SK-N-SH (cell line): ENCODE measurements around the gene NUP50. TPM values are rescaled to one million over a fixed set of nuclear protein-coding genes. Genes with fewer than 3 reads are reported as not detected.
A peak's percentile ranks its signal among the peaks of the same experiment; 100 is the strongest.

Experiments
- ELF1 ChIP-seq: IDR thresholded peaks from 2 replicates; pipeline ENCODE4 v1.4.0; 2012
- EP300 ChIP-seq, 2 experiments: IDR thresholded peaks; 2 replicates each; pipeline versions ENCODE4 v1.4.0 to v1.6.1; 2012; ENCODE audit warnings: borderline replicate concordance in 1 of 2, low read depth in 1 of 2, low read length in 1 of 2
- EZH2phosphoT487 ChIP-seq: fragments of 200-600 bp; sonication (generic); IDR thresholded peaks from 2 replicates; pipeline ENCODE4 v1.6.1; 2017; ENCODE audit warnings: low read depth, mixed run types, mild to moderate bottlenecking, antibody characterized with exemption, moderate library complexity, borderline replicate concordance
- GATA2 ChIP-seq: sonication (generic); formaldehyde crosslinking; IDR thresholded peaks from 2 replicates; pipeline ENCODE4 v1.5.0; 2020; ENCODE audit warnings: mild to moderate bottlenecking, missing genetic modification reagents
- JUND ChIP-seq: IDR thresholded peaks from 2 replicates; pipeline ENCODE4 v1.4.0; 2012
- MXI1 ChIP-seq: IDR thresholded peaks from 2 replicates; pipeline ENCODE4 v1.6.1; 2012; ENCODE audit warnings: mild to moderate bottlenecking, low read depth, low read length, improper control_type of control experiment
- NFIC ChIP-seq: IDR thresholded peaks from 2 replicates; pipeline ENCODE4 v1.4.0; 2012; ENCODE audit warnings: borderline replicate concordance
- RAD21 ChIP-seq: IDR thresholded peaks from 2 replicates; pipeline ENCODE4 v1.6.1; 2012; ENCODE audit warnings: mild to moderate bottlenecking, low read length
- SMC3 ChIP-seq: IDR thresholded peaks from 2 replicates; pipeline ENCODE4 v1.6.1; 2012; ENCODE audit warnings: low read depth, low read length, improper control_type of control experiment
- YY1 ChIP-seq: IDR thresholded peaks from 2 replicates; pipeline ENCODE4 v1.4.0; 2012; ENCODE audit warnings: low read depth, mild to moderate bottlenecking
- polyA plus RNA-seq, 3 experiments: library from polyadenylated mRNA; depleted of rRNA; stranded (reverse); fragments of >200 nt; gene quantifications; 2 replicates each; pipeline ENCODE4 v1.2.3, GENCODE V29; 2012
- TF ChIP-seq, protein P1 (sequence below): IDR thresholded peaks from 2 replicates; pipeline ENCODE4; 2012
- TF ChIP-seq, protein P2 (sequence below): IDR thresholded peaks from 2 replicates; pipeline ENCODE4 v1.4.0; 2012; ENCODE audit warnings: low read depth, borderline replicate concordance
- TF ChIP-seq, protein P3 (sequence below): IDR thresholded peaks from 2 replicates; pipeline ENCODE4 v1.4.0; 2012; ENCODE audit warnings: low read depth, borderline replicate concordance
- TF ChIP-seq, protein P4 (sequence below): fragments of 150-350 bp; IDR thresholded peaks from 2 replicates; pipeline ENCODE4 v1.6.1; 2016; ENCODE audit warnings: mild to moderate bottlenecking, low read depth, low read length
- TF ChIP-seq, protein P5 (sequence below): IDR thresholded peaks from 2 replicates; pipeline ENCODE4 v1.4.0; 2012; ENCODE audit warnings: low read depth
- TF ChIP-seq, protein P6 (sequence below): fragments of 200-600 bp; sonication (generic); IDR thresholded peaks from 2 replicates; pipeline ENCODE4 v1.6.1; 2017; ENCODE audit warnings: antibody characterized with exemption, mild to moderate bottlenecking, moderate library complexity
- TF ChIP-seq, protein P7 (sequence below): fragments of 150-350 bp; IDR thresholded peaks from 2 replicates; pipeline ENCODE4 v1.6.1; 2017; ENCODE audit warnings: antibody characterized with exemption, low read length, low read depth, borderline replicate concordance

NUP50 gene
- polyA plus RNA-seq, 1 of the 3 experiments (the other 2 are of a cell fraction), result 4.7 TPM

DNA sequence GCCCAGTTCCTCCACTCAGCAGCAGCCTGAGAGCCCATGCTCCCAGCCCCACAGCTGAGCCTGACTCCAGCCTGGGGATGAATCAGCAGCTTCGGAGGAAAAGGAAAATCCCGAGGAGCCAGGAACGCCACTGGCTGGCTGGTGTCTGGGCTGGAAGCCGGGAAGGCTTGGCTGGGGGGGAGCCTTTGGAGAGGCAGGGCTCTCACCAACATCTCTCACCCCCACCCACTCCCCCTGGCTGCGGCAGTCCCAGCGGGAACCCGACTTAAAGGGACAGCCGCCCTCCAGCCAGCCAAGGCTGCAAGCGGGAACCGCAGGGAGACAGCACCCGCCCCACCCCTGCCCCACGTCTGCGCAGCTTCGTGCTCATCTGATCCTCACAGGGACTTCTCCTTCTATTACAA is 48.6 kb downstream of the NUP50 start (continued):
- no peak for TF ChIP-seq SMC3
- TF ChIP-seq, protein P1, sequence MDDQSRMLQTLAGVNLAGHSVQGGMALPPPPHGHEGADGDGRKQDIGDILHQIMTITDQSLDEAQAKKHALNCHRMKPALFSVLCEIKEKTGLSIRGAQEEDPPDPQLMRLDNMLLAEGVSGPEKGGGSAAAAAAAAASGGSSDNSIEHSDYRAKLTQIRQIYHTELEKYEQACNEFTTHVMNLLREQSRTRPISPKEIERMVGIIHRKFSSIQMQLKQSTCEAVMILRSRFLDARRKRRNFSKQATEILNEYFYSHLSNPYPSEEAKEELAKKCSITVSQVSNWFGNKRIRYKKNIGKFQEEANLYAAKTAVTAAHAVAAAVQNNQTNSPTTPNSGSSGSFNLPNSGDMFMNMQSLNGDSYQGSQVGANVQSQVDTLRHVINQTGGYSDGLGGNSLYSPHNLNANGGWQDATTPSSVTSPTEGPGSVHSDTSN, result peak; percentile 25; the same call in 1 of the 2 replicates
- TF ChIP-seq EP300 (IDR thresholded peaks at IDR 0.05; ENCODE audit: borderline replicate concordance in 1 of 2, low read depth in 1 of 2, low read length in 1 of 2), result peak in 1 of 2 experiments; percentile 39; a peak in 1 of 4 replicates
- TF ChIP-seq MXI1, result no peak
- TF ChIP-seq GATA2 (CRISPR knock-in tag), result no peak
- no peak for TF ChIP-seq EZH2phosphoT487
- TF ChIP-seq, protein P2, sequence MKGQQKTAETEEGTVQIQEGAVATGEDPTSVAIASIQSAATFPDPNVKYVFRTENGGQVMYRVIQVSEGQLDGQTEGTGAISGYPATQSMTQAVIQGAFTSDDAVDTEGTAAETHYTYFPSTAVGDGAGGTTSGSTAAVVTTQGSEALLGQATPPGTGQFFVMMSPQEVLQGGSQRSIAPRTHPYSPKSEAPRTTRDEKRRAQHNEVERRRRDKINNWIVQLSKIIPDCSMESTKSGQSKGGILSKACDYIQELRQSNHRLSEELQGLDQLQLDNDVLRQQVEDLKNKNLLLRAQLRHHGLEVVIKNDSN, result no peak
- TF ChIP-seq RAD21, result no peak
- TF ChIP-seq ELF1, result no peak
- TF ChIP-seq, protein P3, sequence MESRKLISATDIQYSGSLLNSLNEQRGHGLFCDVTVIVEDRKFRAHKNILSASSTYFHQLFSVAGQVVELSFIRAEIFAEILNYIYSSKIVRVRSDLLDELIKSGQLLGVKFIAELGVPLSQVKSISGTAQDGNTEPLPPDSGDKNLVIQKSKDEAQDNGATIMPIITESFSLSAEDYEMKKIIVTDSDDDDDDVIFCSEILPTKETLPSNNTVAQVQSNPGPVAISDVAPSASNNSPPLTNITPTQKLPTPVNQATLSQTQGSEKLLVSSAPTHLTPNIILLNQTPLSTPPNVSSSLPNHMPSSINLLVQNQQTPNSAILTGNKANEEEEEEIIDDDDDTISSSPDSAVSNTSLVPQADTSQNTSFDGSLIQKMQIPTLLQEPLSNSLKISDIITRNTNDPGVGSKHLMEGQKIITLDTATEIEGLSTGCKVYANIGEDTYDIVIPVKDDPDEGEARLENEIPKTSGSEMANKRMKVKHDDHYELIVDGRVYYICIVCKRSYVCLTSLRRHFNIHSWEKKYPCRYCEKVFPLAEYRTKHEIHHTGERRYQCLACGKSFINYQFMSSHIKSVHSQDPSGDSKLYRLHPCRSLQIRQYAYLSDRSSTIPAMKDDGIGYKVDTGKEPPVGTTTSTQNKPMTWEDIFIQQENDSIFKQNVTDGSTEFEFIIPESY, result no peak
- 0 out of 2 replicates have a peak, but pooled peaks have one; percentile 20 for TF ChIP-seq YY1
- TF ChIP-seq, protein P4, sequence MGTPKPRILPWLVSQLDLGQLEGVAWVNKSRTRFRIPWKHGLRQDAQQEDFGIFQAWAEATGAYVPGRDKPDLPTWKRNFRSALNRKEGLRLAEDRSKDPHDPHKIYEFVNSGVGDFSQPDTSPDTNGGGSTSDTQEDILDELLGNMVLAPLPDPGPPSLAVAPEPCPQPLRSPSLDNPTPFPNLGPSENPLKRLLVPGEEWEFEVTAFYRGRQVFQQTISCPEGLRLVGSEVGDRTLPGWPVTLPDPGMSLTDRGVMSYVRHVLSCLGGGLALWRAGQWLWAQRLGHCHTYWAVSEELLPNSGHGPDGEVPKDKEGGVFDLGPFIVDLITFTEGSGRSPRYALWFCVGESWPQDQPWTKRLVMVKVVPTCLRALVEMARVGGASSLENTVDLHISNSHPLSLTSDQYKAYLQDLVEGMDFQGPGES, result no peak
- TF ChIP-seq, protein P5, sequence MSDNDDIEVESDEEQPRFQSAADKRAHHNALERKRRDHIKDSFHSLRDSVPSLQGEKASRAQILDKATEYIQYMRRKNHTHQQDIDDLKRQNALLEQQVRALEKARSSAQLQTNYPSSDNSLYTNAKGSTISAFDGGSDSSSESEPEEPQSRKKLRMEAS, result peak; percentile 61; the same call in 1 of the 2 replicates
- TF ChIP-seq, protein P6, sequence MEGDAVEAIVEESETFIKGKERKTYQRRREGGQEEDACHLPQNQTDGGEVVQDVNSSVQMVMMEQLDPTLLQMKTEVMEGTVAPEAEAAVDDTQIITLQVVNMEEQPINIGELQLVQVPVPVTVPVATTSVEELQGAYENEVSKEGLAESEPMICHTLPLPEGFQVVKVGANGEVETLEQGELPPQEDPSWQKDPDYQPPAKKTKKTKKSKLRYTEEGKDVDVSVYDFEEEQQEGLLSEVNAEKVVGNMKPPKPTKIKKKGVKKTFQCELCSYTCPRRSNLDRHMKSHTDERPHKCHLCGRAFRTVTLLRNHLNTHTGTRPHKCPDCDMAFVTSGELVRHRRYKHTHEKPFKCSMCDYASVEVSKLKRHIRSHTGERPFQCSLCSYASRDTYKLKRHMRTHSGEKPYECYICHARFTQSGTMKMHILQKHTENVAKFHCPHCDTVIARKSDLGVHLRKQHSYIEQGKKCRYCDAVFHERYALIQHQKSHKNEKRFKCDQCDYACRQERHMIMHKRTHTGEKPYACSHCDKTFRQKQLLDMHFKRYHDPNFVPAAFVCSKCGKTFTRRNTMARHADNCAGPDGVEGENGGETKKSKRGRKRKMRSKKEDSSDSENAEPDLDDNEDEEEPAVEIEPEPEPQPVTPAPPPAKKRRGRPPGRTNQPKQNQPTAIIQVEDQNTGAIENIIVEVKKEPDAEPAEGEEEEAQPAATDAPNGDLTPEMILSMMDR, result no peak
- TF ChIP-seq, protein P7, sequence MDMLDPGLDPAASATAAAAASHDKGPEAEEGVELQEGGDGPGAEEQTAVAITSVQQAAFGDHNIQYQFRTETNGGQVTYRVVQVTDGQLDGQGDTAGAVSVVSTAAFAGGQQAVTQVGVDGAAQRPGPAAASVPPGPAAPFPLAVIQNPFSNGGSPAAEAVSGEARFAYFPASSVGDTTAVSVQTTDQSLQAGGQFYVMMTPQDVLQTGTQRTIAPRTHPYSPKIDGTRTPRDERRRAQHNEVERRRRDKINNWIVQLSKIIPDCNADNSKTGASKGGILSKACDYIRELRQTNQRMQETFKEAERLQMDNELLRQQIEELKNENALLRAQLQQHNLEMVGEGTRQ, result no peak
- no peak for TF ChIP-seq NFIC
- TF ChIP-seq JUND, result no peak
